ENCODE results near the gene DEAF1.

DNA sequence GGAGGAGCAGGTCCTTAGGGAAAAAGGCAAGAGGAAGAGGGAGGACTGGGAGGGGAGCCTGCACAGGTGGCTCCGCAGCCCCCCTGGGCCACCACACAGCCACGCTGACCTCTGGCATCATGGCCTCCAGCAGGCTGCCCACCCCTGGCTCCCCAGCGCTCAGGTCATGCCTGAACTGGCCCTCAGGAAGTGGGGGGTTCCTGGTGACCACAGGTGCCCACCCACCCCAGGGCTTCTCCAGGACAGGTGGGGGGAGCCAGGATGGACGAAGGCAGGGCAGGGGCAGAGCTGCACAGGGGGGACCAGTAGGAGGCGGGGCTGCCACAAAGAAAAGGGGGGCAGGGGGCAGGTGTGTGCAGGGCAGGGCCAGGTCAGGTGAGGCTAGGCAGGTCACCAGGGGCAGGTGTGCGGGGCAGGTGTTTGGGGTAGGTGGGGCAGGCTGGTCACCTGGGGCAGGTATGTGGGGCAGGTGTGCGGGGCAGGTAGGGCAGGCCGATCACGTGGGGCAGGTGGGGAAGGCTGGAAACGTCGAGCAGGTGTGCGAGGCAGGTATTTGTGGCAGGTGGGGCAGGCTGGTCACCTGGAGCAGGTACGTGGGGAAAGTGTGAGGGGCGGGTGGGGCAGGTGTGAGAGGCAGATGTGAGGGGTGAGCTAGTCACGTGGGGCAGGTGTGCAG, 997 bp downstream of the DEAF1 start:
- TF ChIP-seq, protein P1, sequence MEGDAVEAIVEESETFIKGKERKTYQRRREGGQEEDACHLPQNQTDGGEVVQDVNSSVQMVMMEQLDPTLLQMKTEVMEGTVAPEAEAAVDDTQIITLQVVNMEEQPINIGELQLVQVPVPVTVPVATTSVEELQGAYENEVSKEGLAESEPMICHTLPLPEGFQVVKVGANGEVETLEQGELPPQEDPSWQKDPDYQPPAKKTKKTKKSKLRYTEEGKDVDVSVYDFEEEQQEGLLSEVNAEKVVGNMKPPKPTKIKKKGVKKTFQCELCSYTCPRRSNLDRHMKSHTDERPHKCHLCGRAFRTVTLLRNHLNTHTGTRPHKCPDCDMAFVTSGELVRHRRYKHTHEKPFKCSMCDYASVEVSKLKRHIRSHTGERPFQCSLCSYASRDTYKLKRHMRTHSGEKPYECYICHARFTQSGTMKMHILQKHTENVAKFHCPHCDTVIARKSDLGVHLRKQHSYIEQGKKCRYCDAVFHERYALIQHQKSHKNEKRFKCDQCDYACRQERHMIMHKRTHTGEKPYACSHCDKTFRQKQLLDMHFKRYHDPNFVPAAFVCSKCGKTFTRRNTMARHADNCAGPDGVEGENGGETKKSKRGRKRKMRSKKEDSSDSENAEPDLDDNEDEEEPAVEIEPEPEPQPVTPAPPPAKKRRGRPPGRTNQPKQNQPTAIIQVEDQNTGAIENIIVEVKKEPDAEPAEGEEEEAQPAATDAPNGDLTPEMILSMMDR (conservative IDR thresholded peaks at IDR 0.05; ENCODE audit: low read length): no peak
- no peak for TF ChIP-seq EZH2phosphoT487 (IDR thresholded peaks at IDR 0.05; ENCODE audit: borderline replicate concordance)
